Right kidney (tissue), 1 donor: ENCODE results near the gene SLCO3A1.

Source experiments
- DNase-seq: peaks from one replicate; pipeline ENCODE4 v3.0.0-alpha.2; 2016

Gene SLCO3A1

GRCh38 chr15:91882858-91883586 lies 29.5 kb downstream of the SLCO3A1 start:
- no peak for DNase-seq

GRCh38 chr15:91884606-91885005 lies 31.1 kb downstream of the SLCO3A1 start:
- DNase-seq = no peak

GRCh38 chr15:91885054-91885453 lies 31.5 kb downstream of the SLCO3A1 start:
- DNase-seq = no peak

- DNase-seq = no peak
Measured at GRCh38 chr15:91885714-91886270, 32.3 kb downstream of the SLCO3A1 start.

- no peak for DNase-seq
Measured at GRCh38 chr15:91886878-91887277, 33.4 kb downstream of the SLCO3A1 start.

GRCh38 chr15:91887321-91887720 lies 33.8 kb downstream of the SLCO3A1 start:
- DNase-seq = no peak

- DNase-seq = no peak
Measured at GRCh38 chr15:91887921-91888373, 34.4 kb downstream of the SLCO3A1 start.

GRCh38 chr15:91889111-91889815 lies 35.8 kb downstream of the SLCO3A1 start:
- no peak for DNase-seq

GRCh38 chr15:91890614-91891013 lies 37.1 kb downstream of the SLCO3A1 start:
- no peak for DNase-seq

GRCh38 chr15:91891101-91891500 lies 37.6 kb downstream of the SLCO3A1 start:
- DNase-seq = no peak

- no peak for DNase-seq
Measured at GRCh38 chr15:91891788-91892345, 38.4 kb downstream of the SLCO3A1 start.

- DNase-seq = no peak
Measured at GRCh38 chr15:91892436-91892835, 38.9 kb downstream of the SLCO3A1 start.

- DNase-seq = no peak
Measured at GRCh38 chr15:91894606-91895005, 41.1 kb downstream of the SLCO3A1 start.

- DNase-seq = no peak
Measured at GRCh38 chr15:91895051-91895450, 41.5 kb downstream of the SLCO3A1 start.

GRCh38 chr15:91896341-91897055 lies 43.0 kb downstream of the SLCO3A1 start:
- no peak for DNase-seq

GRCh38 chr15:91897585-91898372 lies 44.3 kb downstream of the SLCO3A1 start:
- no peak for DNase-seq

- DNase-seq = no peak
Measured at GRCh38 chr15:91898843-91899242, 45.3 kb downstream of the SLCO3A1 start.

- no peak for DNase-seq
Measured at GRCh38 chr15:91904942-91905341, 51.4 kb downstream of the SLCO3A1 start.

- DNase-seq = no peak
Measured at GRCh38 chr15:91908391-91908790, 54.9 kb downstream of the SLCO3A1 start.

GRCh38 chr15:91909111-91909510 lies 55.6 kb downstream of the SLCO3A1 start:
- no peak for DNase-seq

GRCh38 chr15:91909574-91909973 lies 56.1 kb downstream of the SLCO3A1 start:
- DNase-seq = no peak

GRCh38 chr15:91911844-91912243 lies 58.3 kb downstream of the SLCO3A1 start:
- no peak for DNase-seq
